Testis (tissue), 3 donors: ENCODE results near the gene SLC19A1. TPM values are rescaled to one million over a fixed set of nuclear protein-coding genes. Genes with fewer than 3 reads are reported as not detected.

Experiments used
- DNase-seq: peaks from one replicate; pipeline ENCODE4 v3.0.0-alpha.2; 2019
- H3K27ac ChIP-seq, 2 donors: fragments of 200-600 bp; sonication (generic); one replicate each; pipeline ENCODE4 v1.5.1; 2019
- H3K27me3 ChIP-seq: fragments of 200-600 bp; sonication (generic); one replicate; pipeline ENCODE4 v1.5.1; 2019
- H3K36me3 ChIP-seq: fragments of 200-600 bp; sonication (generic); one replicate; pipeline ENCODE4 v1.5.1; 2017; ENCODE audit warnings: low read depth; ENCODE audit errors: missing control alignments
- H3K4me1 ChIP-seq: fragments of 200-600 bp; sonication (generic); one replicate; pipeline ENCODE4 v1.5.1; 2019
- H3K4me3 ChIP-seq, 2 donors: fragments of 200-600 bp; sonication (generic); one replicate each; pipeline ENCODE4 v1.5.1; 2017 to 2019
- H3K9me3 ChIP-seq: fragments of 200-600 bp; sonication (generic); one replicate; pipeline ENCODE4 v1.5.1; 2017
- POLR2A ChIP-seq: fragments of 450-650 bp; IDR thresholded peaks from one replicate; pipeline ENCODE4 v1.6.1; 2017; ENCODE audit warnings: antibody characterized with exemption, mild to moderate bottlenecking, moderate library complexity
- WGBS, 2 donors: methylation state at CpG; one replicate each; pipeline ENCODE4 v1.1.5; 2018; 5-methylcytosine and 5-hydroxymethylcytosine counted together
- intact Hi-C: fragments of 100-400 bp; cut with DNase I; formaldehyde crosslinking; loops from one replicate; pipeline ENCODE4 v1.15.1; 2023; ENCODE audit warnings: low total_unique reads
- microRNA-seq, 2 donors: library from miRNA; unstranded; fragments of <30 nt; microRNA quantifications; one replicate each; pipeline ENCODE4, GENCODE V29; 2016; ENCODE audit warnings: borderline number of aligned reads in 2 of 2, borderline replicate concordance in 1 of 2
- polyA plus RNA-seq: library from polyadenylated mRNA; stranded (reverse); fragments of 350-450 nt; fragmentation: Illumina TruSeq; extraction: RNeasy Lipid Tissue Mini Kit (QIAGEN cat#74804); gene quantifications from one replicate; pipeline ENCODE4 v1.2.3, GENCODE V29; 2014; ENCODE audit warnings: low read depth, low replicate concordance; ENCODE audit not compliant: insufficient read depth
- small RNA-seq, 2 donors: library from RNA; depleted of rRNA; stranded (forward); fragments of <200 nt; gene quantifications; one replicate each; pipeline ENCODE3, GENCODE V24; 2016
- total RNA-seq, 2 donors: library from RNA; depleted of rRNA; stranded (reverse); fragments of >200 nt; gene quantifications; one replicate each; pipeline ENCODE4 v1.2.3, GENCODE V29; 2016
- TF ChIP-seq, protein P1 (sequence below), 3 experiments: fragments of 450-650 bp in 2 of 3; fragments of 200-600 bp in 1 of 3; sonication (generic) in 1 of 3; IDR thresholded peaks; one replicate each; pipeline ENCODE4 v1.5.1; 2016 to 2019; ENCODE audit warnings: antibody characterized with exemption in 3 of 3, mild to moderate bottlenecking in 2 of 3, moderate library complexity in 1 of 3

The SLC19A1 gene
- total and polyA plus RNA-seq, 3 donors from 2014 or later, result 5.5 to 17.4 (median 15.7) TPM

- no peak overlapping the region for H3K27ac ChIP-seq
- intact Hi-C loops, result no loop called here
- WGBS, 2 donors, result 87 to 91% methylated on average over 16 to 26 of the region's 28 CpGs
Observed at GRCh38 chr21:45448810-45449657, 93.2 kb downstream of the SLC19A1 start.

GRCh38 chr21:45448283-45448809 is 93.9 kb downstream of the SLC19A1 start:
- no peak for DNase-seq
- Histone ChIP-seq H3K9me3 (no peaks in the 10 kb centered on the region), H3K27me3 (no peaks in the 10 kb centered on the region), H3K27ac (no peak overlapping the region), H3K4me1 (no peaks in the 10 kb centered on the region), H3K4me3 (no peak overlapping the region), H3K36me3 (no peaks in the 10 kb centered on the region)
- intact Hi-C loops, result no loop called here
- TF ChIP-seq POLR2A, result no peak
- 92 to 94% methylated on average over 20 of the region's 20 CpGs for WGBS, 2 donors

More at GRCh38 chr21:45448810-45449657, 93.2 kb downstream of the SLC19A1 start:
- no peak for DNase-seq
- no peaks in the 10 kb centered on the region for H3K9me3 ChIP-seq
- H3K27me3 ChIP-seq, result no peaks in the 10 kb centered on the region
- H3K4me3 ChIP-seq, result no peak overlapping the region
- H3K36me3 ChIP-seq, result no peaks in the 10 kb centered on the region
- no peaks in the 10 kb centered on the region for H3K4me1 ChIP-seq
- TF ChIP-seq, protein P1, sequence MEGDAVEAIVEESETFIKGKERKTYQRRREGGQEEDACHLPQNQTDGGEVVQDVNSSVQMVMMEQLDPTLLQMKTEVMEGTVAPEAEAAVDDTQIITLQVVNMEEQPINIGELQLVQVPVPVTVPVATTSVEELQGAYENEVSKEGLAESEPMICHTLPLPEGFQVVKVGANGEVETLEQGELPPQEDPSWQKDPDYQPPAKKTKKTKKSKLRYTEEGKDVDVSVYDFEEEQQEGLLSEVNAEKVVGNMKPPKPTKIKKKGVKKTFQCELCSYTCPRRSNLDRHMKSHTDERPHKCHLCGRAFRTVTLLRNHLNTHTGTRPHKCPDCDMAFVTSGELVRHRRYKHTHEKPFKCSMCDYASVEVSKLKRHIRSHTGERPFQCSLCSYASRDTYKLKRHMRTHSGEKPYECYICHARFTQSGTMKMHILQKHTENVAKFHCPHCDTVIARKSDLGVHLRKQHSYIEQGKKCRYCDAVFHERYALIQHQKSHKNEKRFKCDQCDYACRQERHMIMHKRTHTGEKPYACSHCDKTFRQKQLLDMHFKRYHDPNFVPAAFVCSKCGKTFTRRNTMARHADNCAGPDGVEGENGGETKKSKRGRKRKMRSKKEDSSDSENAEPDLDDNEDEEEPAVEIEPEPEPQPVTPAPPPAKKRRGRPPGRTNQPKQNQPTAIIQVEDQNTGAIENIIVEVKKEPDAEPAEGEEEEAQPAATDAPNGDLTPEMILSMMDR (IDR thresholded peaks at IDR 0.05), result no peak
- no peak for TF ChIP-seq POLR2A

Small RNA genes lying within 50 kb of the gene (microRNA-seq; reads per million reads assigned to microRNA genes)
- 0.70 to 1.4 reads per million in 2 donors for gene MIR6815

Small RNA genes lying within 50 kb of the gene (small RNA-seq; reads per million reads assigned to genes)
- 0 reads per million in 2 donors for gene MIR6815

Other genes with a start within 250 kb of the SLC19A1 start
- 100 to 1,000 TPM; 111 to 165 TPM for gene COL18A1, start 137.3 kb downstream of the SLC19A1 start, total RNA-seq
- gene COL18A1, start 137.3 kb downstream of the SLC19A1 start, polyA plus RNA-seq, result 53.2 TPM
- gene PCBP3, start 101.3 kb upstream of the SLC19A1 start, total RNA-seq, result 10 to 100 TPM; 35.7 to 58.3 TPM
- gene PCBP3, start 101.3 kb upstream of the SLC19A1 start, polyA plus RNA-seq, result 38.0 TPM